Renal cortex interstitium (tissue), 11 donors: ENCODE measurements around the gene CFAP46. TPM values are rescaled to one million over a fixed set of nuclear protein-coding genes. Genes with fewer than 3 reads are reported as not detected.
"Not testable (repeated sequence)": the region's sequence is repeated elsewhere in the genome, so short reads cannot be mapped to it uniquely, and the experiment has no call there.

Source experiments
- DNase-seq, 11 donors: peaks; one replicate each; pipeline ENCODE4 v3.0.0-alpha.2; 2013; ENCODE audit warnings: low read depth in 9 of 11, low spot score in 4 of 11; ENCODE audit errors: extremely low read depth in 1 of 11
- polyA plus RNA-seq, 3 donors: library from polyadenylated mRNA; unstranded; fragments of 120-200 nt; gene quantifications; one replicate each; pipeline ENCODE4 v1.2.1, GENCODE V29; 2013; ENCODE audit not compliant: insufficient read length in 3 of 3

Gene CFAP46
- polyA plus RNA-seq, 3 donors = 7.7 to 11.4 (median 8.0) TPM

DNA sequence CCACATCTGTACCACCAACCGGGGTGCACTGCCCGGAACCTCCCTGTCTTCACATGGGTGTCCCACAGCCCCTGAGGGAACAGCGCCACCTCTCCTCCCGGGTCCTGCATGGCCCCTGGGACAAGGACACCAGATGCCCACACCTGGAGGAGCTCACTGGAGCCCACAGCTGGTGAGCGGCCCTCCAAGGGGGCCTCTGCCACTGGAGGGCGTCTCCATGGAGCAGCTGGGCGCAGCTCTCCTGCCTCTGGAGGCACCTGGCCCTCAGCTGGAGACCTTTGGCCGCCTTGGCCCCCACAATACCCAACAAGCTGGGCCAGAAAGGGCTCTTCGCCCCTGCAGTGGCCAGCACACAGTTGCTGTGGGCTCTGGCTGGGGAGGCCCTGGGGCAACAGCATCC, 149.2 kb downstream of the CFAP46 start:
- DNase-seq = no peak

DNA sequence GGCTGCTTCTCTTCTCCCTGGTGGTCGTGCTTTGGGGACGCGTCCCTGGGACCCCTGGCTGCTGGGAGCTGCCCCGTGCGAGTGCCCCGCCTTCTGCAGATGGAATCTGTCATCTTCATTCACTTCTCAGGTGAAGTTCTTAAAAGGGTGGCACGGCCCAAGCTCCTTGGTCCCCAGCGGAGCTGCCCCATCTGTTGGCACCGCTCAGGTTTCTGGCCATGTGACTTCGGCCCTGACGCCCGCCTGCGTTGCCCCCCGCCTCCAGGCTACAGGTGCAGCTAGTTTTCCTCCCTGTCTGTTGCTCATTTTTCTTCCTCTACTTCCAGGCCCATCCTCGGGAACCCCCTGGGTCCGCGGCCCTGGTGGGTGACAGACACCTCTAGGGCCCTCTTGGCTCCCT, 149.6 kb downstream of the CFAP46 start:
- DNase-seq = no peak

DNA sequence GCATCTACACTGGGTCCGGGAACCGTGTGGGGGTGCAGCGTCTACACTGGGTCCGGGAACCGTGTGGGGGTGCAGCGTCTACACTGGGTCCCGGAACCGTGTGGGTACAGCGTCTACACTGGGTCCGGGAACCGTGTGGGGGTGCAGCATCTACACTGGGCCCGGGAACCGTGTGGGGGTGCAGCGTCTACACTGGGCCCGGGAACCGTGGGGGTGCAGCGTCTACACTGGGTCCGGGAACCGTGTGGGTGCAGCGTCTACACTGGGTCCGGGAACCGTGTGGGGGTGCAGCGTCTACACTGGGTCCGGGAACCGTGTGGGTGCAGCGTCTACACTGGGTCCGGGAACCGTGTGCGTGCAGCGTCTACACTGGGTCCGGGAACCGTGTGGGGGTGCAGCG, 150.3 kb downstream of the CFAP46 start:
- DNase-seq = not testable (repeated sequence)

DNA sequence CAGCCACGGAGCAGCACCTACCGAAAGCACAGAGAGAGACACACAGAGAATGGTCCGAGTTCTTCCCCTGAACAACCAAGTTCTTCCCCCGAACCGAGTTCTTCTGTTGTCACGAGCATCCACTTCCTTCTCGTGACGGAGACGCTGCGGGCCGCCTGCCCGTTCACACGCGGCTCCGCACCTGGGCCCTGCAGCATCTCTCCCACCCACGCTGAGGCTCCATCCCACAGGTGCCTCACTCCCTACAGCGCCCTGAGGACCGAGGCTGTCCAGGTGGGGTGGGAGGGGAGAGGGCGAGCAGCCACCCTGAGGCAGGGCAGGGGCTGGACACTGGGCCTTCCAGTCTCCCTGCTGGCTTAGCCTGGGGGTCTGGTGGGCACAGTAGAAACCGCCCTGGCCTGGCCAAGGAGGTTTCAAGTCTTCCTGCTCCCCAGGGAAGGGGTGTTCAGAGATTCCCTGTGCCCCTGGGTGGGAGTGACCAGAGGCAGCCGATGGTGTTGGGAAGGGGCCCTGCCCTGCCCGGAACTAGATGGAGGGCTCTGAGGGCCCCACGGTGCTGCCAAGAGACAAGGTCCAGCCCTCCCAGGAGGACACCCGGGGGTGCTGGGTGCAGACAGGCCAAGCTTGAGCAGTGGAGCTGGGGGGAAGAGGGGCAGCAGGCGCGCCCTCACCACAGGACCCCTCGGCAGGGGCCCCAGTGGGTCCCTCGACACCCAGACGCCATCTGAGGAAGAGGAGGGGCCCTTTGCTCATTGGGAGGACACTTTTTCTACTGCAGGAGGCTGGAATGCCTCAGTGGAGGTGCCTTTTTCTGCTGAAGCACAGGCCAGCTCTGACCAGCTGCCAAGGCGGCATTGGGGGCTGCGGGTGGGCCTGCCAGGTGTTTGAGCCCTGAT, 151.2 kb downstream of the CFAP46 start:
- DNase-seq = no peak

DNA sequence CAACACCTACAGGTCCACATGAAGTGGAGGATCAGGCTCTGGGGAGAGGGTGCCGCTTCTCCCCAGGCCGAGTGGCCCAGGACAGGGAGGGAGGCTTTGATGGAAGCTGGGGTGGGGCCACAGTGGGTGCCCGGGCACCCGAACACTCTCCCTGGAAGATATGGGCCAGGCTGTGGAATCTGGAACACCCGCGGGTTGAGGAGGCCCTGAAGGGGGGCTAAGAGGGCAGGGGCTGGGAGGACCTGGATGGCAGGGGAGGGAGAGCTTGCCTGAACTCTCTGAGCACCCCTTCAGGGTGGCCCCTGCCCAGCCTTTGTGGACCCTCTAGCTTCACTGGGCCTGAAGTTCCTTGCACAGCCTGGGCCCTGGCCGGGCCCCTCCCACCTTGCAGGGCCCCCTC, 151.9 kb downstream of the CFAP46 start:
- DNase-seq = no peak

DNA sequence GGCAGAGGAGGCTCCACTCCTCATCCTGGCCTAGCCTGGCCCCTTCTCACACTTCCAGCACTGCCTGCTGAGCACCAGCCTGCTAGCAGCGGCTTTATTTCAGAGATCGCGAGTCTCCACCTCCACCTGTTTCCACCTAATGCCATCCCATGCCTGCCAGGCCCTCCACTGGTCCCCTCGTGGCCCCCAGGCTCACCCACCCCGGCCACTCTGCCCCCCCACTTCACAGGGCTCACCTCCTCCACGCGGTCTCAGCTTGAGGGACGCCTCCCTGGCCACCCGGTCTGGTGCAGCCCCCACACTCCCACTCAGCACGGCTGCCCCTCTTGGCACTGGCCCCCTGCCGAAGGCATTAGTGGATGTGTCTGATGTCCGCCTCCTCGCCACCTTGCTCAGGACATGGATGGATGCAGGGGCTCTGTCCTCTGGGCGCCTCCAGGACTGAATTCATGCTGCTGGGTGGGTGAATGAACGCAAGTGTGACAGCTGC, 152.7 kb downstream of the CFAP46 start:
- no peak for DNase-seq

DNA sequence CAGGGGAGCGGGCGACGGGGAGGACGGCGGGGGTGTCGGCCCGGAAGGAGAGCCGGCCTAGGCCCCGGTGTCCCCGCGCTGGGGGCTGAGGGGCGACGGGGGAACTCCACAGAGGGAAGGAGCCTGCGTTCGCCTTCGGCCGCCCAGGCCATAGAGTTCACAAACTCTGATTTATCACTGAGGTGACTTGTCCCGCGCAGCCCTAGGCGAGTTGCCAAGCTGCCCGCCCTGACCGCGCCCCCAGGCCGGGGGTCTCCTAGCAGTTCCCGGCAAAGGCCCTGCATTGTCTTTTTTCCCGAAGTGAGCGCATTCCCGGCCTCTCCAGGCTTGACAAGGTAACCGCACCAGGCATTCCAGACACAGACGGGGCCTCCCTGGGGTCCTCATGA, 153.5 kb downstream of the CFAP46 start:
- DNase-seq = no peak

DNA sequence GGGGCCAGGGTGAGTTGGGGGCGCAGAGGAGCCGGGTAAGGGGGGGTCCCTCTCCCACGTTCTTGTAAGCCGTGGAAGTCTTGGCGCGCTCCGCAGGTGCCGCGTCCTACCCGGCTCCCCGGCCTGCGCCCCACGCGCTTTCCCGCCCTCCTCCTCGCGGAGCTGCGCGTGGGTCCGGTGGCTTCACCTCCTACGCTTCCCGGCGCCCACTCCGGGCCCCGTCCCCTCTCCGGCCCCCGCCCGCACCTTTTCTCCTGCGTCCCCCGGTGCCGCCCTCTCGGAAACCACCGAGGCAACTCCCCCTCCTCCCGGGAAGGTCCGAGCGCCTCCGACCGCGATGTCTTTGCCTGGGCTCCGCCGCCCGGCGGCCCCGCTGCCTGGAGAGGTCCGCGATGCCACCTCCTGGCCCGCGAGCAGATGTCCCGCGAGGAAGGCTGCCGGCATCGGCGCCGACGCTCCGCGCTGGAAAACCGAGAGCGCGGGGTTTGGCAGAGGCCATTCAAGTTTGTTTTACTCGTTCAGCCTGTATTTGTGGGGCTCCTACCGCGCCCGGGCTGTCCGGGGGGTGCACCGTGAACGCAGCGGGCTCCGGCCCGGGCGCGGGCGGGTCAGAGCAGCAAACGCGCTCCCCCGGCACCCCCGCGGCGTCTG, 154.1 kb downstream of the CFAP46 start:
- DNase-seq = no peak

DNA sequence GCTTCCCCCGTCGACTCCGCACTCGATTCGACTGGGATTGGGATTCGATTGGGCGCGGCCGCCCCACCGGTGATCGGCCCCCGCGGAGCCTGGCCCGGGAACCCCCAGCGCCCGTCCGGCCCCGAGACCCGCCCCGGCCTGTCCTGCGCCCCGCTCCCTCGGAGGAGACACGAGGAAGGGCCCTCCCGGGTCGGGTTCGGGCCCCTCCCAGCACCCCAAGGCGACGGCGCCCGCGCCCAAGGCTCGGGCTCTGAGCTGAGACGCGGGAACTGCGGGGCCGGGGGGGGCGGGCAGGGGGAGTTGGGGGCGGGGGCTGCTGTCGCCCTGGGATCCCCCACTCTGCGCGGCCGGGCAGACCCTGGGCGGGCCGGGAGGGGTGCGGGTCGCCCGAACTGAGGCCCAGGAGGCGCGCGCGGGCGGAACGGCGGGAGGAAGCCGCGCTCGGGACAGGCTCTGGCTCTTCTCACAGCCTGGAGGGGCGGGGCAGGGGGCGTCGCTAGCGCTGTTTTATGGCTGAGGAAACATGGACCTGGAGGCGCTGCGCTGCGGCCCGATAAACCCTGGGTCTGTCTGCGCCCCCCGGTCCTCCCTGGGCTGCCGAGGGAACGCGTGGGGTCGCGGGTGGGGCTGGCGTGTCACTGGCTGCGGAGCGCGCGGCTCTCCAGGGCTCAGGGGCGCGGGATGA, 154.7 kb downstream of the CFAP46 start:
- DNase-seq = no peak

DNA sequence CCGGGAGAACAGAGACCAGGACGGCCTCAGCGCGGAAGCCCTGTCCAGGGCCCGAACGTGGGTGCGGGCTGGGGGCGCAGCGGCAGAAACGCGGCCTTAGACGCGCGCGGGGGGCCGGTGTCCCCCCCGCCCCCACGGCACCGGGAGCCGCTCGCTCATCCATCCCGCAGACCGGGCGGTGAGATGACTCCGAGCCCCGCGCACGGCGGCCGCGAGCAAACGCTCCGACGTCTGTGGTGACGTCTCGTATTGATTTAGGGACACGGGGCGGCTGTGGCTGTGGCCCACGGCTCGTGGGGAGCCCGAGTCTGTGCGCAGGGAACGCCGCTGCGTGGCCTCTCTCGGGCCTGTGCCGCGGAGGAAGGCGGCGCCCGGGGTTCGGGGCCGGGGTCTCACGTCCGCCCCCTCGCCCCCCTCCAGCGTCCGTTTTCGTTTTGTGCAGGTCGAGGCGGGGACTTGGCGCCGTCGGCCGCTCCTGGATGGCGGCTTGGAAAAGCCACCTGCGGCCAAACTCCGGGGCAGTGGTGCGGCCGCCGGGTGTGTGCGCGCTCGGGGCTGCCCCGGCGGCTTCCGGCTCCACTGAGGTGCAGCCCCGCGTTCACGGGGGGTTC, 155.4 kb downstream of the CFAP46 start:
- no peak for DNase-seq

DNA sequence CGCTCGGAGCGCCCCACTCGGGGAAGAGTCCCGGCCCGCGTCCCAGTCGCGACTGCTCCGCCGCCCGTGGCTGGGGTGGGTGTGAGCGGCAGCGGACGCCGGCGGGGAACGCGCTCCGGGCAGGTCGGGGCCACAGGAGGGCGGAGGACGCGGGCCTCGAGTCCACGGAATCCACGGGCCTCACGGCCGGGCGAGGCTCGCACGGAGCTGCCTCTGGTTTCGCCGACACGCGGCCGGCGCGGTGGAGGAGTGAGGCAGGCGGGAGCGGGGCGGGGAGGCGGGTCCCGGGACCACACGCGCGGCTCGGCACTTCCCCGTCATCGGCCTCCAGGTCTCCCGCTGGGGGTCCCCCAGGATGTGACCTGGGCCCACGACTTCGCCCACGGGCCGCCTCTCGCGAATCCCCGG, 155.9 kb downstream of the CFAP46 start:
- no peak for DNase-seq

DNA sequence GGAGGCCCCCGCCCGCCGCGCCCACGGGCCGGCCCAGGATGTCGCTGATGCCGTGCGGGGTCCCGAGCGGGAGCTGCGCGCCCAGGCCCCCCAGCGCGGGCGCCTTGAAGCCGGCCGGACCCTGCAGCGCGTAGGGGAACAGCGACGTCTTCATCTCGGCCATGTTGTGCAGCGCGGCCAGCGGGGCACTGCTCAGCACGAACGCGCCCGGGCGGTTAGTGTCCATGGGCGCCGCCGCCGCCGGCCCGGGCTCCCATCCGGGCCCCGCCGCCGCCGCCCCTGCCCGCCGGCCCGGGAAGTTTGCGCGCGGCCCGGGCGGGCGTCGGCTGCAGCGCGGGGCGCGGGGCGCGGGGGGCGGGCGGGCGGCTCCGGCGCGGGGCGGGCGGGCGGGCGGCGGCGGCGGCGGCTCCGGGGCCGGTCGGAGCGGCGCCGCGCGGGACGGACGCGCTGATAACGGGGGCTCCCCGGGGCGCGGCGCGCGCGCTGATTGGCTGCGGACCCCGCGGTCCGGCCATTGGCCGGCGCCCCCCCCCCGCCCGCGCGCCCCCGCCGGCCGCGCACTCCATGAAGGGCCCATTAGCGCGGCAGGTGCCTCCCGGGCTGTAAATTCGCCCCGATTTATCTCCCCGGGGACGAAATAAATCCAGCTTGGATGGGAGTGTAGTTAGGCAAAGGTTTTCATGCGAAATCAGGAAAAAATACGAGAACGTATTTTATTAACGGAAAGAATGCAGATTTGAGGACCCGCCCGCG, 156.5 kb downstream of the CFAP46 start, which contains the start of gene NKX6-2:
NKX6-2 (minus strand) TSS at position 425 of the 753 bp plus-strand sequence; CDS start at position 226, 199 bp downstream.
- no peak for DNase-seq

DNA sequence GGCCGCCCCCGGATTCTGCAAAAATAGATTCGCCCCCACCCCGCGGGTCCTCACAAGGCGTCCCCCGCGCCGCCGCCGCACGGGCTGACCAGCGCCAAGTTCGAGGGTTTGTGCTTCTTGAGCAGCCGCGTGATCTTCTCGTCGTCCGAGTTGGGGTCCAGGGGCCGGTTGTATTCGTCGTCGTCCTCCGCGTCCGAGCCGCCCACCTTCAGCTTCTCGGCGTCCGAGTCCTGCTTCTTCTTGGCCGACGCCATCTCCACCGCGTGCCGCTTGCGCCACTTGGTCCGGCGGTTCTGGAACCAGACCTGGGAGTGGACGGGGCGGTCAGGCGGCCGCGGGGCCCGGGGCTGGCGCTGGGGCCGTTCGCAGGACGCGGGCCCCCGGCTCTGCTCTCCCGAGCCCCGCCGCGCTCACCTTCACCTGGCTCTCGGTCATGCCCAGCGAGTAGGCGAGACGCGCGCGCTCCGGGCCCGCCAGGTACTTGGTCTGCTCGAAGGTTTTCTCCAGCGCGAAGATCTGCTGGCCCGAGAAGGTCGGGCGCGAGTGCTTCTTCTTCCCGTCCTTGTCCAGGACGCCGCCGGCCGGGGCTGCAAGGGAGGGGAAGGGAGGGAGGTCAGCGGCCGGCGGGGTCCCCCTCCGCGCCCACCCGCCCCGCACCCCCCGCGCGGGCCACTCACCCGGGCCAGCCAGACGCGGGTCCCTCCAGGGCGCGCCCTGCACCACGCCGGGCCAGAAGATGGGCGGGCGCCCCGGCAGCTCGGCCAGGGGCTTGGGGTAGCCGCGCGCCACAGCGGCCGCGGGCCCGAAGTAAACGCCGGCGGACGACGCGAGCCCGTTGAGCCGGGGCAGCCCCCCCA, 157.3 kb downstream of the CFAP46 start:
- no peak for DNase-seq

DNA sequence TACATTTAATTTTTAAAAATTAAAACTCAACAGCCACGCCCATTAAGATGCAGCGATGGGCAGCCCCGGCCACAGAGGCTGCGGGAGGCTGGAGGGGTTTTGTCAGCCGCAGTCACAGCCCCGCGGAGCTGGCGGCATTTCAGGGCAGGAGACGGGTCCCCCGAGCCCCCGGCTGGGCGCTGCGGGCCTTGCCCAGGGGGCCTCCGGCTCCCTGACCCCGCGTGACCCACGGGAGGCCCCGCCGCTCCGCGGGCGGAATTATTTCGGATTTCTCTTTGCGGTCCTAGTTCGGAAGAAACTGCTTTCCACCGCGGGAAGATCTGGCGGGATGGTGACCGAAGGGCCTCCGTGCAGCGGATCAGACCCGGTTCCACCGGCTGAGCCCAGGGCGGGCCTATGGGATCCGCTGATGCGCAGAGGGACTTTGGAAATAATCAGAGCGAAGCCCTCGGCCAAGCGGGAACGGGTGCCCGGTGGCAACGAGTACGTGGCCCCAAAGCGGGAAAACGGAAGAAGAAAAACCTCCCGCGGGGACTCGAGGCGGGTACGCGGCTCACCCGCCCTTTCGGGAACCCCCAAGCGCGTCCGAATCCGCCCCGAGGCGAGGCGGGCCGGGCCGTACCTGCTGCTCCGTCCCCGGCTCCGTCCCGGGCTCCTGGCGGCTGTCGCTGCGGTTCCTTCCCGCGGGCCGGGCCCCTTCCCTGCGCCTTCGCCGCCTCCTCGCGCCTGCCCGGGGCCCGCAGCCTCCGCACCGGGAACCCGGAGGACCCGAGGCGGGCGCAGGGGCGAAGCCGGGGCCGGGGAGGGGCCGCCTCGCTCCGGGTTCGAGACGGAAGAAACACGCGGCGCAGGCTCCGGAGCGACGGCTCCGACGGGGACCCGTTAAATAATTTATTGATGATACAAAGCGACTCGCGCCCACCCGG, 158.2 kb downstream of the CFAP46 start:
- DNase-seq = no peak

DNA sequence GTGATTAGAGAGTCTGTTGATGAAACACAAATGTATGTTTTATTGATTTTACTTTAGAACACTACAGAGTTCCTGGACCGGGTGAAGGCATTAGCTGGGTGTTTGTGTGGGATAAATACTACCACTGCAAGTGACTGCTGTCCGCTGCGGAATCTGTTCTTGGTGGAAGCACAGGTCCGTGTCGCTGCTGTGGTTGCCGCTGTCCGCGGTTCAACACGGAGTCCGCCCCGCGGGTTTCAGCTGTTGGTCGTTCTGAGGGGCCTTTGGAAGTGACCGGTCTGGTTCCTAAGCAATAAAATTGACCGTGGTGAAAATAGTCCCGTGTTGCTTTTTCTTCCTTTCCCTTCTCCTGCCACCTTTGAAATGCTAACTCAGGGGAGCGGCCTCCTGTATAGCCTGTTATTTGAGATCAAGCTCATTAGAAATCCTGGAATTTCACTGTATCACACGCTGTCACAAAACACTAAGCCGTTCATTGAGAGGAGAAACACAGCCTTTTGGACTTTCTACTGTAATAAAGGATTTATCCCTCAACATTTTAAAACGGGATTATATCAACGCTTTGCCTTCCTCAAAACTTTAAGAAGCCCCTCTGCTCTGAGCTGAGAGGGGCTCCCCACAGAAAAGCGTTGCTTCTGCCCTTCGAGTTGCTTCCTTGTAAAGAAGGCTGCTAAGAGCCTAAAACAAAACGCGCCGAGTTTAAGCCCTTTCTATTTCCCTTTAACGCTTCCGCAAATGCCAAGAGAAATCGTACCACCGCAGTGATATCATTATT, 159.0 kb downstream of the CFAP46 start:
- DNase-seq = no peak

DNA sequence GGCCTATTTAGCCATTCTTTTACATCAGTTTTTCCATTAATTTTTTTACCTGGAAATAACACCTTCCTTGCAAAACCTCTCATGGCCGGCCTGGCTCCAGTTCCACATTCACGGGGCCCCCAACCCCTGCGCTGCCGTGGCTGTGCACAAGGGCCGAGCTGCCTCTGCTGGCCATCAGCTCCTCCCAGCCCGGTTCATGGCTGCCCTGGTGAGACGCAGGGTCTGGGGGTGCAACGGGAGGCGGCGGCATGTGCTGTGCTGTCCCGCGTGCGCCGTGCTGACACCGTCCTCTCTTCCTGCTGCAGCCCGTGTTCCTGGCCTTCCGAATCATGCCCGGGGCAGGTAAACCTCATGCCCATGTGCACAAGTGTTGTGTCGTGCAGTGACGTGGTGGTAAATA, 160.8 kb downstream of the CFAP46 start:
- DNase-seq = no peak
